GM19025 (cell line): ENCODE data around the gene HAND2.

Experiments used
- ATAC-seq: cut with Tn5 transposase; IDR thresholded peaks from one replicate; pipeline ENCODE4 v1.9.1; 2021; ENCODE audit warnings: mild to moderate bottlenecking, low read depth, moderate library complexity; ENCODE audit not compliant: unreplicated experiment

Gene HAND2

GRCh38 chr4:173505924-173506518 lies 24.0 kb downstream of the HAND2 start:
- peak; percentile 56 for ATAC-seq

GRCh38 chr4:173504181-173504503 lies 25.9 kb downstream of the HAND2 start:
- ATAC-seq: no peak

- ATAC-seq: no peak
Observed at GRCh38 chr4:173503330-173504180, 26.5 kb downstream of the HAND2 start.

GRCh38 chr4:173502282-173502681 lies 27.7 kb downstream of the HAND2 start:
- ATAC-seq: no peak

- no peak for ATAC-seq
Observed at GRCh38 chr4:173501592-173502150, 28.4 kb downstream of the HAND2 start.

- no peak for ATAC-seq
Observed at GRCh38 chr4:173500841-173501591, 29.0 kb downstream of the HAND2 start.

- no peak for ATAC-seq
Observed at GRCh38 chr4:173499658-173500535, 30.1 kb downstream of the HAND2 start.

- no peak for ATAC-seq
Observed at GRCh38 chr4:173498771-173499170, 31.3 kb downstream of the HAND2 start.

GRCh38 chr4:173498023-173498422 lies 32.0 kb downstream of the HAND2 start:
- no peak for ATAC-seq

- peak; percentile 96 for ATAC-seq
Observed at GRCh38 chr4:173494013-173494970, 35.7 kb downstream of the HAND2 start.

- no peak for ATAC-seq
Observed at GRCh38 chr4:173493041-173493440, 37.0 kb downstream of the HAND2 start.

- no peak for ATAC-seq
Observed at GRCh38 chr4:173492315-173492714, 37.7 kb downstream of the HAND2 start.

GRCh38 chr4:173490817-173491528 lies 39.1 kb downstream of the HAND2 start:
- ATAC-seq: no peak

GRCh38 chr4:173490256-173490655 lies 39.8 kb downstream of the HAND2 start:
- ATAC-seq: no peak

GRCh38 chr4:173489514-173489913 lies 40.5 kb downstream of the HAND2 start:
- no peak for ATAC-seq

GRCh38 chr4:173488656-173489055 lies 41.4 kb downstream of the HAND2 start:
- no peak for ATAC-seq

- ATAC-seq: no peak
Observed at GRCh38 chr4:173488074-173488473, 42.0 kb downstream of the HAND2 start.

- no peak for ATAC-seq
Observed at GRCh38 chr4:173486714-173487392, 43.2 kb downstream of the HAND2 start.
